Nephron (organoid): ENCODE measurements around the gene ITGB7.

Experiments used
- H3K27ac Mint-ChIP-seq, 3 experiments: 2 replicates each; pipeline ENCODE4 v1.8.0; 2020; ENCODE audit warnings: mixed read lengths in 3 of 3, mild to moderate bottlenecking in 2 of 3, moderate library complexity in 1 of 3
- H3K27me3 Mint-ChIP-seq: 2 replicates; pipeline ENCODE4 v1.8.0; 2021; ENCODE audit warnings: low read depth, mild to moderate bottlenecking, moderate library complexity, mixed read lengths
- H3K36me3 Mint-ChIP-seq: 2 replicates; pipeline ENCODE4 v1.8.0; 2020; ENCODE audit warnings: low read depth, mixed read lengths
- H3K4me1 Mint-ChIP-seq: 2 replicates; pipeline ENCODE4 v1.8.0; 2020; ENCODE audit warnings: mixed read lengths
- H3K4me3 Mint-ChIP-seq, 3 experiments: 2 replicates each; pipeline ENCODE4 v1.8.0; 2020; ENCODE audit warnings: mild to moderate bottlenecking in 3 of 3, mixed read lengths in 3 of 3, moderate library complexity in 2 of 3
- H3K9me3 Mint-ChIP-seq: 2 replicates; pipeline ENCODE4 v1.8.0; 2020; ENCODE audit warnings: mixed read lengths
- TF ChIP-seq, protein P1 (sequence below), 3 experiments: fragments of 200-600 bp; sonication (generic); IDR thresholded peaks; one replicate each; pipeline ENCODE4 v1.5.0; 2021; ENCODE audit warnings: antibody characterized with exemption in 3 of 3; ENCODE audit not compliant: unreplicated experiment in 3 of 3

Gene ITGB7

GRCh38 chr12:53145383-53146260 lies 61.4 kb downstream of the ITGB7 start:
- H3K4me1 Mint-ChIP-seq: no peaks in the 10 kb centered on the region
- TF ChIP-seq, protein P1, sequence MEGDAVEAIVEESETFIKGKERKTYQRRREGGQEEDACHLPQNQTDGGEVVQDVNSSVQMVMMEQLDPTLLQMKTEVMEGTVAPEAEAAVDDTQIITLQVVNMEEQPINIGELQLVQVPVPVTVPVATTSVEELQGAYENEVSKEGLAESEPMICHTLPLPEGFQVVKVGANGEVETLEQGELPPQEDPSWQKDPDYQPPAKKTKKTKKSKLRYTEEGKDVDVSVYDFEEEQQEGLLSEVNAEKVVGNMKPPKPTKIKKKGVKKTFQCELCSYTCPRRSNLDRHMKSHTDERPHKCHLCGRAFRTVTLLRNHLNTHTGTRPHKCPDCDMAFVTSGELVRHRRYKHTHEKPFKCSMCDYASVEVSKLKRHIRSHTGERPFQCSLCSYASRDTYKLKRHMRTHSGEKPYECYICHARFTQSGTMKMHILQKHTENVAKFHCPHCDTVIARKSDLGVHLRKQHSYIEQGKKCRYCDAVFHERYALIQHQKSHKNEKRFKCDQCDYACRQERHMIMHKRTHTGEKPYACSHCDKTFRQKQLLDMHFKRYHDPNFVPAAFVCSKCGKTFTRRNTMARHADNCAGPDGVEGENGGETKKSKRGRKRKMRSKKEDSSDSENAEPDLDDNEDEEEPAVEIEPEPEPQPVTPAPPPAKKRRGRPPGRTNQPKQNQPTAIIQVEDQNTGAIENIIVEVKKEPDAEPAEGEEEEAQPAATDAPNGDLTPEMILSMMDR (IDR thresholded peaks at IDR 0.05; ENCODE audit: unreplicated experiment in 3 of 3): no peak
- H3K9me3 Mint-ChIP-seq: no peaks in the 10 kb centered on the region
- no peaks in the 10 kb centered on the region for H3K27me3 Mint-ChIP-seq
- H3K36me3 Mint-ChIP-seq: no peaks in the 10 kb centered on the region
- H3K4me3 Mint-ChIP-seq: no peak overlapping the region
- H3K27ac Mint-ChIP-seq: no peak overlapping the region

GRCh38 chr12:53143355-53143754 lies 63.7 kb downstream of the ITGB7 start:
- no peaks in the 10 kb centered on the region for H3K27me3 Mint-ChIP-seq
- peaks cover 4% of the 10 kb centered on the region for H3K9me3 Mint-ChIP-seq
- no peak overlapping the region for H3K4me3 Mint-ChIP-seq
- H3K36me3 Mint-ChIP-seq: no peaks in the 10 kb centered on the region
- H3K4me1 Mint-ChIP-seq: no peaks in the 10 kb centered on the region
- TF ChIP-seq, protein P1 (IDR thresholded peaks at IDR 0.05; ENCODE audit: unreplicated experiment in 3 of 3): no peak
- H3K27ac Mint-ChIP-seq: no peak overlapping the region
